ENCODE results near the gene GLIPR2.
A peak's percentile ranks its signal among the peaks of the same experiment; 100 is the strongest.
"Not testable (repeated sequence)": the region's sequence is repeated elsewhere in the genome, so short reads cannot be mapped to it uniquely, and the experiment has no call there.

Gene GLIPR2, protein sequence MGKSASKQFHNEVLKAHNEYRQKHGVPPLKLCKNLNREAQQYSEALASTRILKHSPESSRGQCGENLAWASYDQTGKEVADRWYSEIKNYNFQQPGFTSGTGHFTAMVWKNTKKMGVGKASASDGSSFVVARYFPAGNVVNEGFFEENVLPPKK

DNA sequence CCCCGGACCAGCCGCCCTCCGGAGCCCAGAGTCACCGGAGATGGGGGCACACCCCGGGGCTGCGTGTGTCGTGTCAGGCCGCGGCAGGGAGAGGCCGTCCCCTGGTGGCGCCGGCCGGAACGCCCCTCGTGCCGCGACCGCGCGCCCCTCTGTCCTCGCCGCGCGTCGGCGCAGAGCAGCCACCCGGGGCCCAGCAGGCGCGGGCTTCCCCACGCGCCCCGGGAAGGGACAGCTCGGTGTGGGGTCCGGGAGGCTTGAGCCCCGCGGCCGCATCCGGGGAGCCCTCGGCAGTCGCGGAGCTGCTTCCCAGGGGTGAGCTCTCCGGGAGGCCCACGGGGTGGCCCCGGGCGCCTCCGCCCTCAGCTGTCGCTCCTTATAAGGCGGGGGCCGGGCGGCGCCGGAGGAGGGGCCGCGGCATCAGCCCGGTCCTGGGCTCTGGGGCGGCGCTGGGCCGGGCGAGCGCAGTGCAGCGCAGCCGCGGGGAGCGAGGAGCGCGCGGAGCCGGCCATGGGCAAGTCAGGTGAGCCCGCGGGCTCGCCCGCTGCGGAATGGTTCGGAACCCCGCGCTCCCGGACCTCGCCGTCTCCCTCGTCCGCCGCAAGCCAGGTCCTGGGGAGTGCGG, at the start of gene GLIPR2:
Gene GLIPR2 (plus strand): TSS at position 462 of the 622 bp plus-strand sequence. CDS start 46 bp downstream, at position 508.
- peak; percentile 81 for DNase-seq (ENCODE audit: low spot score)

DNA sequence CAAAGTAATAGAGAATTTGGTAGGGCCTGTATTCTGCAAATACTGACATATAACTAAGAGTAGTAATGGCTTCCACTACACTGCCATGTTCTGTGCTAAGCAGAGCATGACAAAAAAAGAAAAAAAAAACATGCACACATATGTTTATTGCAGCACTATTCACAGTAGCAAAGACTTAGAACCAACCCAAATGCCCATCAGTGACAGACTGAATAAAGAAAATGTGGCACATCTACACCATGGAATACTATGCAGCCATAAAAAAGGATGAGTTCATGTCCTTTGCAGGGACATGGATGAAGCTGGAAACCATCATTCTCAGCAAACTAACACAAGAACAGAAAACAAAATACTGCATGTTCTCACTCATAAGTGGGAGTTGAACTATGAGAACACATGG, 49.5 kb upstream of the GLIPR2 start:
- DNase-seq (ENCODE audit: low spot score), result not testable (repeated sequence)

DNA sequence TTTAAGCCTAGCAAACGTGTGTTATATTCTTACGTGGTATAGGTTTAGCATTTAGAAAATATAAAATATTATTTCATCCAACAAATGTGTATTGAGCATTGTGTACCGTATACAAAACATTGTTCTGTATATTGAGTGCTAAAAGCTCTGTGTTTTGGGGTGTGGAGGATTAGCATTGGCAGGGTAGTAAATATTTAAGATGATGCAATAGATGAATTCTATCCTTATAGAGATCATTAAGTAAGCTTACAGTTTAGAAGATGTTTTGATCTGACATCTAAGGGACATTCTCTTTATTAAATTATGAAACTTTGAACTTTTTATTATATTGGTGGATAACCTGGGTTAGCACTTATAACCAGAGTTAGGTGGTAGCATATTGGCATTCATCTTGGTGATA, 48.5 kb upstream of the GLIPR2 start:
- no peak for DNase-seq (ENCODE audit: low spot score)

DNA sequence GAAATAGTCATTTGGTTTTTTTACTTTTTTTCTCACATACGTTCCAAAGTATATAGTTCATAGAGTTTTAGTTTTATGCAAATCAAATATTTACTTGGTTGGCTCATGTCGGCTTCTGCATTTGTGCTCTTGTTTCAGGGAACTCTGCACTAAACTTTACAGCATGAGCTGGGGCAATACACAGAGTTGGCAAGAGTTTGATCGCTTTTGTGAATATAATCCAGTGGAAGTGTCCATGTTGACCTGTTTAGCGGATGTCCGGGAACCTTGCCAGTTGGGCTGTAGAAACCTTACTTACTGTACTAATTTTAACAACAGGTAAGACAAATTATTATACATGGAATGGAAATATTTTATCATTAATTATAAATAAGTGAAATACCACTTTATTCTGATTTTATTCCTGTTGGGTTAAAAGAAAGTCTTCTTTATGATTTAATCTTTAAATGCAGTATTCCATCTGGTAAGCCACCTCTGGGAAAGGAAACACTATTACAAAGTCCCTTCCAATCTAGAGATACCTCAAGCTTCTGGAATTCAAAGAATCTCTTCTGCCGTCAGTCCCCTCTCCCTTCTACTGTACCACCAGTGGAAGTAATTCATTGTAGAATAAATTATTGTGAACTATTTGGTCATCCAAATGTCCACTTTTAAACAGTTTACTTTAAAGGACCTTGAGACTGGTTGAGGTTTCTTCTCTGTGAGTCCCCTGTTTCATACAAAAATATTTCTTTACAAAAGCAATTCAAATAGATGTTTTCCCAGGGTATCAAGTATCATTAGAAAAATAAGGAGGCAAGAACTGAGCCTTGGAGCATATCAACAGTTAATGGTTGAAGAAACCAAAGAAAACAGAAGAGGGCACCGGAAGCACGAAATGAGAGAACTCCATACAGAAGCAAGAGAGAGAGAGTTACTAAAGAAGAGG, 45.2 kb upstream of the GLIPR2 start:
- DNase-seq (ENCODE audit: low spot score), result no peak

DNA sequence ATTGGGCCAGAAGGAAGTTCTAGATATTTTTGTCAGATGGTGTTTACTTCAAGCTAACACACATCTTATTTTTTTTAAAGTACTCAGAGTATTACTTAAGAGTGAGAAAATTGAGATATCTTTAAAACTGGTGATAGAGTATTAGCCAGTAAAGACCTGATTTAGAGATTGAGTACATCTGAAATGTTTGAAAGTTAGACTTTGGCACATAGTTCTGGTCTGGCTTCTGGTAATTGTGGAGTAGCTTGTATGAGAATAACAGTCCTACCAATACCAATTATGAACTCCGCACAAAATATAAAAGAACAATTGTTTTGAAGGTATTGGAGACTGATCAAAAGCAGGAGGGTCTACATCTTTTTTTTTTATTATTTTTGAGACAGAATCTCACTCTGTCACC, 44.5 kb upstream of the GLIPR2 start:
- DNase-seq (ENCODE audit: low spot score), result no peak

DNA sequence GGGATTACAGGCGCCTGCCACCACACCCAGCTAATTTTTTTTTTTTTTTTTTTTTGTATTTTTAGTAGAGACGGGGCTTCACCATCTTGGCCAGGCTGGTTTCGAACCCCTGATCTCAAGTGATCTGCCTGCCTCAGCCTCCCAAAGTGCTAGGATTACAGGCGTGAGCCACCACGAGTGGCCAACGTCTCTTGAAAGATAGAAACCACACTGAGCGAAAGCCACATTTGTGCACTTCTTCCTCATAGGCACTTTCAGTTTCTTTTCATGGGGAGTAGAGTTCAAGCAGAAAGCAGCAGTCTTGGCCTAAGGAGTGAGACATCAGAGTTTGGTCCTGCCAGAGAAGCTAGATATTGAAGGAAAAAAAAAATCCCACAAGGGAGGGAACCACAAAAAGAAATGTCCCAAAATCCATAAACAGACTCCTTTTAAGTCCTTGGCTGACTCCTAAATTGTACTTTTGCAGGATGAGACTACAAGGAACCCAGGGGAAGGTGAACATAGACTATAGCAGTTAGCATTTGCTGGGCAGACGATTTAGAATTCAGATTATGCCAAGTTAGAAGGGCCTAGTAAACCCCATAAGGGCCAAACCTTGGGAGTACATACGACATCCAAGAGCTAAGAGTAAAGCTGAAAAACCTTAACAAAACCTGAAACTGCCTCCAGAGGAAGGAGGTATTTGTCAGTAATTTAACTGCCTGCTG, 43.9 kb upstream of the GLIPR2 start:
- DNase-seq (ENCODE audit: low spot score), result no peak

DNA sequence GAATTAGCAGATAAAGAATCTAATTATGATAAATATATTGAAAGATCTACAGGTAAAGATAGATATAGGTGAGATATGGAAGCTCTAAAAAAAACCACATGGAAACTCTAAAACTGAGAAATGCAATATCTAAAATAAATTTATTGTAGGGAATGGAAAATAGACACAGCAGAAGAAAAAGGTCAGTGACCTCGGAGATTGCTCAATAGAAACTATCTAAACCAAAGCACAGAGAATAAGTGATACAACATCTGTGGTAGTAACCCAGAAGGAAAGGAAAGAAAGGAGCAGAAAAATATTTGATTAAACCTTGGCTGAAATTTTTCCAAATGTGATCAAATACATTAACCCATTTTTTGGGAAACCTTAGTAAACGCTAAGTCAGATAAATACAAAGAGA, 43.1 kb upstream of the GLIPR2 start:
- no peak for DNase-seq (ENCODE audit: low spot score)

DNA sequence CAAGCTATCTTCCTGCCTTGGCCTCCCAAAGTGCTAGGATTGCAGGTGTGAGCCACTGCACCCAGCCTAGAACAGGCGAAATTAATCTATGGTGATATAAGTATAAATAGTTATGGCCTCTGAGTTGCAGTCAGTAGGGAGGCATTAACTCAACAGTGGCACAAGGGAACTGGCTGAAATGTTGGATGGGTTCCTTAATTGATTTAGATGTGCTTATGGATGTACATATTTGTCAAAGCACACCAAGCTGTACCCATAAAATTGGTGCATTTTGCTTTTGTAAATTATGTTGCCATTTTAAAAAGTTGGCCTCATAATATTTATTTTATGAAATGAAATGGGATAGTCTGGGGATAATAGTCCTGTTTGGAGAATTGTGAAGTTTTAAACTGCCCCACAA, 36.8 kb upstream of the GLIPR2 start:
- no peak for DNase-seq (ENCODE audit: low spot score)

DNA sequence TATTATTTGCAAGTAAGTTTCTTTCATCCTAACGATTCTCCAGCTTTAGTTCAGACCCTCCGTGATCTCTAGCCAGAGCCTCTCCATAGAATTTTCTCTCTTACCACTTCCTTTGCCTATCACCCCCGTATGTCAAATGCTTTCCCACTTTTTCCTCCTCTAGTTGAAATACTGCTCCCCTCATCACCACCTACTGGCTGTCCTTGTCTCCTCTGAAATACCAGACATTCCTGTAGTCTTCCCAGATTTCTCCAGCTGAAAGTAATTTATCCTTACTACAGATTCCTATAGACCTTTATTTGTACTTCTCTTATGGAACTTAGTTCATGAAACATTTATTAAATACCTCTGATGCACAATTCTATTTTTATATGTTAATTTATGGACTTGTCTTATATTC, 36.0 kb upstream of the GLIPR2 start:
- DNase-seq (ENCODE audit: low spot score), result no peak

DNA sequence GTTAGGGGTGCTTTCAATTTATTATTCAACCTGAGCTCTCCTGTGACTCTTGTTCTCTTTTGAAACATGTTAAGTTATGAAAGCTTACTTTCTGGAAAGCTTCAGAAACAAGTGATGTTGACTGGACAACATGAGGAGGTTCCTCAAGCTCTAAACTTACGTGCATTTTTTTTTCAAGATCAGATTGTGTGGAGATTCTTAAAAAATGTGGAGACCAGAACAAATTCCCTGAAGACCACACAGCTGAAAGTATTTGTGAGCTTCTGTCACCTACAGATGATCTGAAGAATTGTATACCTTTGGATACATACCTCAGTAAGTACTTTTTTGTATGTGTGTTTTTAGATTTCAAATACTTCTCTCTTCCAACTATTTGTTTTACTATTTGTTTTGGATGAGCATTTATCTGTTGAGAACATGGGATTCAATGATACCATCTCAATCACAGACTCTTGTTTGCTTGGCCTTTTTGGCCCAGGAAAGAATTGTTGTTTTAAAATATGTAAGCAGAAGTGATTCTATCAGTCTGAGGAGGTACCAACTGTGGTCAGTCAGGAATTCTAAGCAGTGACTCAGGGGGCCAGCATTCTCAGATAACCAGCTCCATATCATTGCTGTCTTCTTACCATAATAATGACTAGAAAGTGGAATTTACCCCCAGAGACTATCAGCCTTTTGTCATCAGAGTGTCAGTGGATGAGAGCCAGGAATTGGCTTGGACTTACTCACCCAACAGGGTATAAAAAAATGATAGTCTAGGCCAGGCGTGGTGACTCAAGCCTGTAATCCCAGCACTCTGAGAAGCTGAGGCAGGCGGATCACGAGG, 34.4 kb upstream of the GLIPR2 start:
- DNase-seq (ENCODE audit: low spot score), result no peak

DNA sequence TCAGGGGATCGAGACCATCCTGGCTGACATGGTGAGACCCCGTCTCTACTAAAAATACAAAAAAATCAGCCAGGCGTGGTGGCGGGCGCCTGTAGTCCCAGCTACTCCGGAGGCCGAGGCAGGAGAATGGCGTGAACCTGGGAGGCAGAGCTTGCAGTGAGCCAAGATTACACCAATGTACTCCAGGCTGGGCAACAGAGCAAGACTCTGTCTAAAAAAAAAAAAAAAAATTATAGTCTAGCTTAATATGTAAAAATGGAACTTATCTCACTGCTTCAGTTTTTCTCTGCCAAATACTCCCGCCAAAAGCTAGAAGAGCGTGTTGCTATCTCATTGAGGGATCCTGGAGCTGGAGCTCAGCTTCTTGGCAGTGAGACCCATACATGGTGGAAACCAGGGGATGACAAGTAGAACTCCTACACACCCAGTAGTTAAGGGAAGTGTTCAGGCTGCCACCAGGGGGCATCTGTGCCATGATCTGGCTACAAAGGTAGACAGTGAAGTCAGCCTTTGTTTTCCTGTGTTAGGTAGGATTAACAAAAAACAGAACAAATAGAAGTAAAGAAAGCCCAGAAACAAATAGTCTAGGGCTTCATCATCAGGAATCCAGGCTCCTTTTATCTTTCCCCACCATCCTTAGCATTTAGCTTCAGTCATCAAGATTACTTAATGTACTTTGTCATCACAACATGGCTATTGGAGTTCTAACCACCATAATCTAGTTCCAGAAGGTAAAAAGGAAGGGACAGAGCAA, 33.6 kb upstream of the GLIPR2 start:
- DNase-seq (ENCODE audit: low spot score), result peak; percentile 83

DNA sequence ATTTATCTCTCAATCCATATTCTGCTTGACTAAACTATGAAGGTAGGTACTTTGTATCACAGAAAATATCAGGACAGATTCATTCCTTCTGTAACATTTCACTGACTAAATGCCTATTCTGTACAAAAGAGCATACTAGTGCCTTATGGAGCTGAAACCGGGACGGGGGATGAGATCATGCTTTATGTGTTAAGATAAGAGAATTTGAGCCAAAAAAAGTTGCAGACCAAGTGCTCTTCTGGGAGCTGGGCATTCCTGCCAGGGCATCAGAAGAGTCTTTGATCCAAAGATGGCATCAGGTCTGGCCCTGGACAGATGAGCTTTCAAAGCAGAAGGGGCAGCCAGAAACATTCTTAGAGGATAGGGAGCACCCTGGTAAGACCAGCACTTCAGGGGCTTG, 27.5 kb upstream of the GLIPR2 start:
- no peak for DNase-seq (ENCODE audit: low spot score)

DNA sequence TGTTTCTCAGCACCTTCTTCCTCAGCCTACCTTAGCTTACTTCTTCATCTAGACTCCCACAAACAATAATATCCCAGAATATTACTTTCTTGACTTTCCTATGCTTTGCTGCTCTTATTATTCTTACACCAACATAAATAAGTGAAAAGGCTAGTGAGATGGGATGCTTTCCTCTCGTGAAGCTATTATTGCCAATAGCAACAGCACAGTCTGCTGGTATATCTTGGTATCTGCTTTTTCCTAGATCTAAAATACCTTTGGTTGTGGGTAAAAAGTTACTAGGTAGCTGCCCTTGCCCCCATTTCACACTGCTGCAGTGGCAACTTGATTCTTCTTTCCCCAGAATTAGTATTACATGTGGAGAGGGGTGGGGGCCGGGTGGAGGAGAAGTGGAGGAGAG, 26.1 kb upstream of the GLIPR2 start:
- DNase-seq (ENCODE audit: low spot score), result no peak

DNA sequence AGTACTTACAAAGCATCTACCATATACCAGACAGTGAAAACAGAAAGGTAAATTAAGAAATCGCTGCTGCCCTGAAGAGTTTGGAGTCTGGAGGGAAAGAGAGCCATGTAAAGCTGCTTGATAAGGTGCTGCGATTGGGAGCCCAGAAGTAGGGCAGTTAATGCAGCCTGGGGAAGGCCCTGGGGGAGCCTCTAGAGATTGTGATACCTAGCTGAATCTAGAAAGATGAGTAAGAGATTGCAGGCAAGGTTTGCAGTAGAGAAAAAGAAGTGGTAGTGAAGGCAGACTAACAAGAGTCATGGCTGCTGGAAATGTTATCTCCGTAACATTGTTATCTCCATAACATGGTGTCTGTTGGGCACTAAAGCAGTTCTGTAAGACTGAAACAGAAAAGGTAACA, 24.0 kb upstream of the GLIPR2 start:
- DNase-seq (ENCODE audit: low spot score), result no peak

DNA sequence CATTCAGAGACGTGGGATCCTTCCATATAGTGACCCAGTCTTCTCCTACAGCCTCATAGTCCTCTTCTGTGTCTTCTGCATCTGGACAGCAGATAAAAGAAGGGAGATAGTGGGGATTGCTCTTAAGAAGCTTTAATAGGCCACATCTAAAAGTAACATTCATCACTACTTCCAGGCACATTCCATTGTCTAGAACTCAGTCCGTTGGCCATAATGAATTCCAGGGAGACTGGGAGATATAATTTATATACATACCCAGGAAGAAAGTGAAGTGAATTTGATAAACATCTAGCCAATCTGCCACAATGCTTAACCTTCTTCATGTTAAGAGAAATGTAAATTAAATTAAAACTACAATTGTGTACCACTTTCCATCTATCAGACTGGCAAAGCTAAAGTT, 22.5 kb upstream of the GLIPR2 start:
- no peak for DNase-seq (ENCODE audit: low spot score)

DNA sequence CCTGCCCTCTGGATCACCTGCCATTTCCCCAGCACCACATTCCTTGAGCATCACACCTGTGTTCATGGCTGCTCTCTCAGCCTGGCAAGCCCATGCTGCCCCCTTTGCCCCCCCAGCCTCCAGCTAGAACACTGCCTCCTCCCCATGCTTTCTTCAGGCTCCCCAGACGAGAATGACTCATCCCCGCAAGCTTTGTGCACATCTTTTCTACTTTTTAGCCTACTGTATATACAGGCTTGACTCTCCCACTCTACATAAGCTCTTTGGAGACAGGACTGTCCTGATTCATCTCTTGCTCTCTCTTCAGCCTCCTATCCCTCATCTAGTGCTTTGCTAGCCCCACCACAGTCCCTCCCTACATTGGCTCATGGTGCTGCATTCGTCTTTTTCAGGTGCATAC, 19.9 kb upstream of the GLIPR2 start:
- no peak for DNase-seq (ENCODE audit: low spot score)

DNA sequence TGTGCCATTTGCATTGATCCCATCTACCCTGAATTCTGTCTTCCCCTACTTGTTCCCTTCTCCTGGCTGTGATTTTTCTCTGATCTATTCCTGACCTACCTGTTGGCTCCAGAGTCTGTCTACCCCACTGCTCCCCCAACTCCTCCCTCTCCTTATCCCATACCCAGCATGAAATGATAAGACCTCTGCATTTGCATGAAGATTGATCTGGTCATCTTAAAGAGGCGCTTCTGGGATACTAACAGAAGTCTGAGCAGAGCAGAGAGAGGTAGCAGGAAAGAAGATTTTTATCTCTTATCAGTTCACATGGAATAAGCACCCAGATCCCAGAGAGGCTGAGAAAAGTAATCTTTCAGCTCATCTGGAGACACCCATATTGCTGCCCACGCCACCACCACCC, 18.3 kb upstream of the GLIPR2 start:
- DNase-seq (ENCODE audit: low spot score), result no peak

DNA sequence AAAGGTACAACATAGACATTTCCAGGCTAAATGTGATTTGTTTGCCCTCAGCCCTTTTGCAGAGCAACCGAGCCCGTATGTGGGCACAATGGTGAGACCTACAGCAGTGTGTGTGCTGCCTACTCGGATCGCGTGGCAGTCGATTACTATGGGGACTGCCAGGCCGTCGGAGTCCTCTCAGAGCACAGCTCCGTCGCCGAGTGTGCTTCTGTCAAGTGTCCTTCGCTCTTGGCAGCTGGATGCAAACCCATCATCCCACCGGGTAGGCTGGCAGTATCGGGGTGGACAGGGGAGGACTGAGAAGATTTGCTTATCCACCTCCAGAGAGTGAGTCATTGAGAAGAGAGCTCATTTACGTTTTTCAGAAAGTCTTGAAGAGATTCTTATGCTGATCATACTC, 17.8 kb upstream of the GLIPR2 start:
- DNase-seq (ENCODE audit: low spot score), result no peak

DNA sequence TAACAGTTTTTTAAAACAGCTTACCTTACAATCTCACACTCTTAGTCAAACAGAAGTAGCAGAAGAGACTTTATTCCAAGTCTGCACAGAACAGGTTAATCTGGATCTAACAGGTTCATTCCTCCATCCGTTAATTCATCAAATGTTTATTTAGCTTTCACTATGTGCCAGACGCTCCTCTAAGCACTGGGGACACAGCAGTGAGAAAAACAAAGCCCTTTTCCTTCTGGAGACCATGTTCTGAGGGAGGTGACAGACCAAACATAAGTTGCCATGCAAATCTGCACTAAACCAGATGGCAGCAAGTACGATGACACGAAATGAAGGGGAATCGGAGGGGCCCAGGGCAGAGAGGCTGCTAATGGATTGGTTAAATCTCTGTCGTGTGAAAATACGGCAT, 17.1 kb upstream of the GLIPR2 start:
- no peak for DNase-seq (ENCODE audit: low spot score)

DNA sequence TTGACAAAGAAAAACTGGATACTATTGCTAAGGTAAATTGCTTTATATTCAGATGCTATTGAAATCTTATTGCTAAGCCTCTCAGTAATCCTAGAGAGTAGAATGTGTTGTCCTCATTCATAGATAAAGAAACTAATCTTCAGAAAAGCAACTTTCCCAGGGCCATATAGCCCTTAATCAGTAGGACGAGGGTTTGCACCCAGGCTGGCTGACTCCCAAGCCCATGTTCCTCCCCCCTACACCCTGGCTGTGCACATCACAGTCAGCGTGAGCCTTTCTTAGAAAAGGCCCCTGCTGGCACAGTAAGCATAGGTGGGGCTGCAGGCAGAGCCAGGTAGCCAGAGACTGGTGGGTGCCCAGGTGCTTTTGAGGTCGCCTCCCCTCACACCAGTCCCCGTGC, 15.8 kb upstream of the GLIPR2 start:
- peak; percentile 51 for DNase-seq (ENCODE audit: low spot score)

DNA sequence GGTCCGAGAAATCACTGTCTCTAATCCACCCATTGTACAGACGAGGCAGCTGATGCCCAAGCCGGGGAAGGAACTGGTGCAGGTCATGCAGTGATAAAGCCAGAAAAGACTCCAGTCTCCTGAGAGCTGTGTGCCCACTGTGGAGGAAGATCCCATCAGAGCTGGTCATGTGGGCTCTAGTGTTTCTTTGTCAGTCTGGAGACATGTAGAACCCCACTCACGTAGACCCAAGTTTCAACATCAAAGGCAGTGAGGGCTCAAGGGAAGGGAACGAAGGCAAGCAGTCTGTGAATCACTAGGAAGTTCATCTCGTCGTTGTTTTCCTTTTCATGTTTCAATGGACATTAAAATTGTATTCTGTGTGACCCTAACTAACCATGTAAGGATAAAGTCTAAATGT, 14.6 kb upstream of the GLIPR2 start:
- no peak for DNase-seq (ENCODE audit: low spot score)
